CD4-positive, alpha-beta T cell (primary cell): ENCODE data around the gene KCNQ2. TPM values are rescaled to one million over a fixed set of nuclear protein-coding genes. Genes with fewer than 3 reads are reported as not detected.

Source experiments
- ATAC-seq: fragments of 200-7000 bp; cut with Tn5 transposase; one replicate; pipeline ENCODE4 v1.10.0; 2022; ENCODE audit warnings: mild to moderate bottlenecking; ENCODE audit not compliant: poor library complexity
- CTCF ChIA-PET: fragments of 350-600 bp; sonication (Branson Sonifier 250); formaldehyde crosslinking; loops from one replicate; lab custom pipeline; 2021; ENCODE audit warnings: antibody characterized with exemption, inconsistent platforms; lab: Charles Lee
- POLR2A ChIA-PET: fragments of 350-600 bp; sonication (Branson Sonifier 250); formaldehyde crosslinking; loops from one replicate; lab custom pipeline; 2021; ENCODE audit warnings: antibody characterized with exemption, inconsistent platforms; lab: Charles Lee
- DNase-seq, 14 experiments: peaks; one replicate each; pipeline ENCODE4 v3.0.0-alpha.2; 2013 to 2020; ENCODE audit warnings: mixed read lengths in 2 of 14
- H3K27ac ChIP-seq, 2 donors: one replicate each; pipeline versions ENCODE4 v1.5.1 to v1.7.0; 2013; ENCODE audit warnings: low read length in 2 of 2, low read depth in 1 of 2, mild to moderate bottlenecking in 1 of 2
- H3K27me3 ChIP-seq, 2 experiments: 1 replicate in 1 of 2; 2 replicates in 1 of 2; pipeline versions ENCODE4 v1.6.1 to v1.7.0; 2013; ENCODE audit warnings: low read length in 2 of 2, control low read depth in 1 of 2, mild to moderate bottlenecking in 1 of 2, moderate library complexity in 1 of 2; ENCODE audit not compliant: insufficient read depth in 2 of 2, control insufficient read depth in 1 of 2
- H3K36me3 ChIP-seq: one replicate; pipeline ENCODE4 v1.6.1; 2013; ENCODE audit warnings: low read length, control low read depth; ENCODE audit not compliant: insufficient read depth
- H3K4me1 ChIP-seq: one replicate; pipeline ENCODE4 v1.6.1; 2013; ENCODE audit warnings: low read length, control low read depth; ENCODE audit not compliant: insufficient read depth
- H3K4me3 ChIP-seq: one replicate; pipeline ENCODE4 v1.5.1; 2013; ENCODE audit warnings: mild to moderate bottlenecking, low read length, moderate library complexity
- H3K9me3 ChIP-seq, 2 experiments: 1 replicate in 1 of 2; 2 replicates in 1 of 2; pipeline versions ENCODE4 v1.6.1 to v1.7.0; 2013; ENCODE audit warnings: low read length in 2 of 2, mild to moderate bottlenecking in 2 of 2, control low read depth in 1 of 2, moderate library complexity in 1 of 2; ENCODE audit not compliant: control insufficient read depth in 1 of 2, insufficient read depth in 1 of 2
- H3K27ac Mint-ChIP-seq: one replicate; pipeline ENCODE4 v1.8.0; 2020; ENCODE audit warnings: mixed read lengths
- H3K27me3 Mint-ChIP-seq: one replicate; pipeline ENCODE4 v1.8.0; 2021; ENCODE audit warnings: mixed read lengths
- H3K36me3 Mint-ChIP-seq: one replicate; pipeline ENCODE4 v1.8.0; 2021; ENCODE audit warnings: low read depth, mixed read lengths
- H3K4me1 Mint-ChIP-seq: one replicate; pipeline ENCODE4 v1.8.0; 2021; ENCODE audit warnings: low read depth, mixed read lengths
- H3K4me3 Mint-ChIP-seq: one replicate; pipeline ENCODE4 v1.8.0; 2020; ENCODE audit warnings: mild to moderate bottlenecking, mixed read lengths
- H3K9me3 Mint-ChIP-seq: one replicate; pipeline ENCODE4 v1.8.0; 2020; ENCODE audit warnings: mixed read lengths
- intact Hi-C, 2 experiments: fragments of 100-400 bp; cut with DNase I in 1 of 2; cut with micrococcal nuclease in 1 of 2; formaldehyde crosslinking; loops; one replicate each; pipeline versions ENCODE4 v1.15.1 to v1.9.0; 2023 to 2025; cut with DNase I, micrococcal nuclease
- total RNA-seq, 174 experiments: library from RNA in 2 of 174; stranded (reverse) in 2 of 174; gene quantifications; one replicate each; pipeline ENCODE4 v1.2.3 and lab custom pipeline; 2021 to 2026
- TF ChIP-seq, protein P1 (sequence below): fragments of 200-600 bp; IDR thresholded peaks from one replicate; pipeline ENCODE4 v1.8.0; 2022; ENCODE audit warnings: antibody characterized with exemption, mild to moderate bottlenecking

The KCNQ2 gene
- total RNA-seq, 2 experiments from 2014 or later: not detected

DNA sequence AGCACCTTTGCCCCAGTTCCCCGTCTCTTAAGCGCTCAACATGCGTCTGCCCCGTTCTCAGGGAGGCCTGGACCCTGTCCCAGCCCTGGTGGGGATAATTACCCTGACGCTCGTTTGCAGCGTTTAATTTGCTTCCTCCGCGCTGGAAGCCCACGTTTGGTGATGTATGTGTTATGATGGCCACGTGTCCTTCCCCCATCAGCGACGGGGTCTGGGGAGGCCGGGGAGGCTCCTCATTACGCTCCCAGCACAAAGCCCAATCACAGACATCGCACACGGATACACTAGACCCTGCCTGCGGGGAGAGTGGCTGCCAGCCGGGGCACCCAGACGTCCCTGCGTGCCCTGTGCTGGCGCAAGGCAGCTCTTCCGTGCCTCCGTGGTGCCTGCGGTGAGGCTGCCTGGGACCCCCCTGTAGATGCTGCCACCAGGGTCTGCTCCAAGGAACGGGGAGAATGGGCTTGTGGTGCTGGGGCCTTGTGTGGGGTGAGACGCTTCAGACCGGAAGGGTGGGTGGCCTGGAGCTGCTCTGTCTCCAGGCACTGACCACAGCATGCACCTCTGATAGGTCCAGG lies 101.1 kb downstream of the KCNQ2 start:
- no peak overlapping the region for H3K27ac ChIP-seq
- Mint-ChIP-seq H3K9me3 (no peaks in the 10 kb centered on the region), H3K27ac (no peak overlapping the region), H3K36me3 (no peaks in the 10 kb centered on the region), H3K4me3 (no peak overlapping the region), H3K27me3 (peaks cover 13% of the 10 kb centered on the region), H3K4me1 (no peaks in the 10 kb centered on the region)
- TF ChIP-seq, protein P1, sequence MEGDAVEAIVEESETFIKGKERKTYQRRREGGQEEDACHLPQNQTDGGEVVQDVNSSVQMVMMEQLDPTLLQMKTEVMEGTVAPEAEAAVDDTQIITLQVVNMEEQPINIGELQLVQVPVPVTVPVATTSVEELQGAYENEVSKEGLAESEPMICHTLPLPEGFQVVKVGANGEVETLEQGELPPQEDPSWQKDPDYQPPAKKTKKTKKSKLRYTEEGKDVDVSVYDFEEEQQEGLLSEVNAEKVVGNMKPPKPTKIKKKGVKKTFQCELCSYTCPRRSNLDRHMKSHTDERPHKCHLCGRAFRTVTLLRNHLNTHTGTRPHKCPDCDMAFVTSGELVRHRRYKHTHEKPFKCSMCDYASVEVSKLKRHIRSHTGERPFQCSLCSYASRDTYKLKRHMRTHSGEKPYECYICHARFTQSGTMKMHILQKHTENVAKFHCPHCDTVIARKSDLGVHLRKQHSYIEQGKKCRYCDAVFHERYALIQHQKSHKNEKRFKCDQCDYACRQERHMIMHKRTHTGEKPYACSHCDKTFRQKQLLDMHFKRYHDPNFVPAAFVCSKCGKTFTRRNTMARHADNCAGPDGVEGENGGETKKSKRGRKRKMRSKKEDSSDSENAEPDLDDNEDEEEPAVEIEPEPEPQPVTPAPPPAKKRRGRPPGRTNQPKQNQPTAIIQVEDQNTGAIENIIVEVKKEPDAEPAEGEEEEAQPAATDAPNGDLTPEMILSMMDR: no peak
- no peak for DNase-seq
- CTCF ChIA-PET: no interaction called here
- peaks cover 4 to 11% of the 10 kb centered on the region in 2 experiments for H3K27me3 ChIP-seq
- no peaks in the 10 kb centered on the region for H3K4me1 ChIP-seq
- no peak for ATAC-seq
- POLR2A ChIA-PET: no interaction called here
- peaks cover 0 to 5% of the 10 kb centered on the region in 2 experiments for H3K9me3 ChIP-seq
- H3K36me3 ChIP-seq: no peaks in the 10 kb centered on the region
- intact Hi-C loops: no loop called here
- H3K4me3 ChIP-seq: no peak overlapping the region

DNA sequence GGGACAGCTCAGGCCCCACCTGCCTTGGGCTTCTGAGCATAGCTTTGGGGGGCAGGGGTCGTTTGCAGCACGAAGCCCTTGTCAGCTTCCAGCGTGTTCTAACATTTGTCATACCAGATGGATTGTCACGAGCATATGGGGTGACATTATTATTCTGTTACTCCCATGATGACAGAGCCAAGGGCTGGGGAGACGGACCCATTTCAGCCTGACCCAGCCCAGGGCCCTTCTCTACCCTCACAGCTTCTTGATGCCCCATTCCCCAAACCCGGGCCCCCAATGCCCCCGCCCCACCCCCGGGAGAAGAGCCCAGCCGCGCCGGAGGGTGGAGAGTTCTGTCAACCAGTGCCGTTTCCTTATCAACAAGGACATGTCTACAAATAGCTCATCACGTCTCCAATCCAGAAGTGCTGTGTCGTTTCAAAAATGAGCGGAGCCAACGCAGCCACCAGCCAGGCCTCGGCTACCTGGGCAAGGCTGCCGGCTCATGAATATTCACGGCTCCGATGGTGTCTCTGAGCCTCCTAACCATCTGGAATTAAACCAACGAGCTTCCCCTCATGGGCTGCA lies 101.8 kb downstream of the KCNQ2 start:
- ATAC-seq: no peak

DNA sequence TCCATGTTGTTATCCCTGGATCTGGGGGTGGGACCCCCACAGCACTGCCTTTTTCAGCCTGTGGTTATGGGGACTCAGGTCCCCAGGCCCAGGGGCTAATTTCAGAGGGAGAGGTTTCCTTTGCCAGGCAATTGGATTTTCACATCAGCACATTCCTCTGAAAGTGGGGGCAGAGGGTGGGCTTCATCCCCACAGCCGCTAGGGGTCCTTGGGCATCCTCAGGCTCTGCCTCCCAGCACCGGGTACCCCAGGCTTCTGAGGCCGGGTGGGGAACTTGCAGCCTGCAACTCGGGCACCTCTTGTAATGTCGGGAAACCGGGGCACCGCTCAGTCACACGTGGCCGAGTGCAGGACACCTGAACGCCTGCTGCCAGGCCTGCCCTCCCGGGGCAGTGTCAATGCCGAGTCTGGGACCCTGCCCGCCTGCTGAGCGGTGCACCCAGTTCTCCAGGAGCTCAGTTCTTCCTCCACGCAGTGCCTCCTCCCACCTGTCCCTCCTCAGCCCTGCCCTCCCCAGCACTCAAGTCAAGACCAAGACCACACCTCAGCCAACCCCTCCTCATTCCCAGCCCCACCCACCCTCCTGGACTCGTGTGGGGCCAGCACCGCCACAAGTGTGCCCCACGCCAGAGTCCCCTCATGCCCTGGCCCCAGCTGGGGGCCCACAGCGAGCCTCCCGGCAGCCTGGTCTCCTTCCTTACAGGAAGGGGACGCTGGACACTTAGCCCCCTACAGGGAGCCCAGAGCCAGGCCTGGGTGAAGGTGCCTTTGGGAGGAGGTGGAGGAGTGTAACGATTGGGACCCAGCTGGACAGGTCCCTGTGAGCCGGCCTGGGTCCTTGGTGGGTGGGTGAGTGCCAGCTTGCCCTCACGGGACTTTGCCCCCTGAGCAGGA lies 102.5 kb downstream of the KCNQ2 start:
- TF ChIP-seq, protein P1: no peak
- Mint-ChIP-seq H3K27me3 (peaks cover 8% of the 10 kb centered on the region), H3K9me3 (no peaks in the 10 kb centered on the region), H3K4me3 (no peak overlapping the region), H3K36me3 (no peaks in the 10 kb centered on the region), H3K27ac (no peak overlapping the region), H3K4me1 (no peaks in the 10 kb centered on the region)
- no peaks in the 10 kb centered on the region for H3K36me3 ChIP-seq
- no peak overlapping the region for H3K4me3 ChIP-seq
- no peak overlapping the region for H3K27ac ChIP-seq
- CTCF ChIA-PET: no interaction called here
- ATAC-seq (no peak), DNase-seq (no peak)
- no peaks in the 10 kb centered on the region for H3K4me1 ChIP-seq
- H3K27me3 ChIP-seq: peaks cover 0 to 9% of the 10 kb centered on the region in 2 experiments
- POLR2A ChIA-PET: no interaction called here
- H3K9me3 ChIP-seq: peaks cover 0 to 5% of the 10 kb centered on the region in 2 experiments
- intact Hi-C loops: no loop called here

More for the DNA sequence above, 101.8 kb downstream of the KCNQ2 start:
- Mint-ChIP-seq H3K4me1 (no peaks in the 10 kb centered on the region), H3K27ac (no peak overlapping the region), H3K27me3 (peaks cover 8% of the 10 kb centered on the region), H3K36me3 (no peaks in the 10 kb centered on the region), H3K9me3 (no peaks in the 10 kb centered on the region), H3K4me3 (no peak overlapping the region)
- intact Hi-C loops: no loop called here
- H3K4me1 ChIP-seq: no peaks in the 10 kb centered on the region
- peaks cover 0 to 5% of the 10 kb centered on the region in 2 experiments for H3K9me3 ChIP-seq
- no peak for DNase-seq
- CTCF ChIA-PET: no interaction called here
- POLR2A ChIA-PET: no interaction called here
- no peak overlapping the region for H3K27ac ChIP-seq
- H3K36me3 ChIP-seq: no peaks in the 10 kb centered on the region
- TF ChIP-seq, protein P1: no peak
- peaks cover 0 to 9% of the 10 kb centered on the region in 2 experiments for H3K27me3 ChIP-seq
- no peak overlapping the region for H3K4me3 ChIP-seq
